ENCODE data around the gene PAPOLA.

Gene PAPOLA

DNA sequence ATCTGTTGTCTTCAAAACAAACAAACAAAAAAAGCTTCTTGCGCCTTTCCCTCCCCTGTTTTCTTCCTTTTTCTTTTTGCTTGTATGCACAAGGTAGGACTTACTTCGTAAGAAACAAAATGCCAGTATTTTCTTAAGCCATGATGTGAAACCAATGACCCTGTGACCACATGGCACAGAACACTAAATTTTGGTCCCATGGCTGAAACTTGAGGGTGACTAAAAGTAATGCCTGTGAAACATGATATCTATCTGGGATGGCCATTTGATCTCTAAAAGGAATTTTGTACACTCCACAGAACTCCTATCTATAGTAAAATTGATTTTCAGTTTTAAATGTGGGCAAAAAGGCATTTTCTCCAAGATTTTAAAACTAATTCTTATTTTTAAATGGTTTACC is 63.6 kb downstream of the PAPOLA start:
- DNase-seq (ENCODE audit: low read depth): no peak

GRCh38 chr14:96567289-96567899 is 65.2 kb downstream of the PAPOLA start:
- DNase-seq (ENCODE audit: low read depth): peak; percentile 45

DNA sequence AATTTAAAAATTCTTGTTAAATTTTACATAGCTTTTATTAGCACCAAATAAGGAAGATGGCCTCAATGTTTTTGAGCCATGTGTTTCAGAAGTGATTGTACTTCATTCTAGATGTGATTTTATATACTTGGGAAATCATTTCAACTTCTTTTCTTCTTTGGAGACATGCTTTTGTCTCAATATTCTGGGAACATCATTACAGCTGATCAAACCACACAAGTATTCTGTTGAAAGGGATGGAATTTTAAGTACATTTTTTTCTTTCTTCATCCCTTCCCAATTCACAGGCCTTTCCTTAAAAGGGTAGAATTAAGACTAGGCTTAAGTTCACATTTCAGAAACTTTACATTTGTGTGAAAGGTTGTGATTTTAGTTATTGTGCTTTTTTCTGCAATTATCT is 66.4 kb downstream of the PAPOLA start:
- no peak for DNase-seq (ENCODE audit: low read depth)

- no peak for DNase-seq (ENCODE audit: low read depth)
These were observed 69.1 kb downstream of the PAPOLA start for GRCh38 chr14:96571311-96571710.

- no peak for DNase-seq (ENCODE audit: low read depth)
These were observed 71.4 kb downstream of the PAPOLA start for GRCh38 chr14:96573473-96574100.

- DNase-seq (ENCODE audit: low read depth): no peak
These were observed 72.0 kb downstream of the PAPOLA start for GRCh38 chr14:96574171-96574632.

DNA sequence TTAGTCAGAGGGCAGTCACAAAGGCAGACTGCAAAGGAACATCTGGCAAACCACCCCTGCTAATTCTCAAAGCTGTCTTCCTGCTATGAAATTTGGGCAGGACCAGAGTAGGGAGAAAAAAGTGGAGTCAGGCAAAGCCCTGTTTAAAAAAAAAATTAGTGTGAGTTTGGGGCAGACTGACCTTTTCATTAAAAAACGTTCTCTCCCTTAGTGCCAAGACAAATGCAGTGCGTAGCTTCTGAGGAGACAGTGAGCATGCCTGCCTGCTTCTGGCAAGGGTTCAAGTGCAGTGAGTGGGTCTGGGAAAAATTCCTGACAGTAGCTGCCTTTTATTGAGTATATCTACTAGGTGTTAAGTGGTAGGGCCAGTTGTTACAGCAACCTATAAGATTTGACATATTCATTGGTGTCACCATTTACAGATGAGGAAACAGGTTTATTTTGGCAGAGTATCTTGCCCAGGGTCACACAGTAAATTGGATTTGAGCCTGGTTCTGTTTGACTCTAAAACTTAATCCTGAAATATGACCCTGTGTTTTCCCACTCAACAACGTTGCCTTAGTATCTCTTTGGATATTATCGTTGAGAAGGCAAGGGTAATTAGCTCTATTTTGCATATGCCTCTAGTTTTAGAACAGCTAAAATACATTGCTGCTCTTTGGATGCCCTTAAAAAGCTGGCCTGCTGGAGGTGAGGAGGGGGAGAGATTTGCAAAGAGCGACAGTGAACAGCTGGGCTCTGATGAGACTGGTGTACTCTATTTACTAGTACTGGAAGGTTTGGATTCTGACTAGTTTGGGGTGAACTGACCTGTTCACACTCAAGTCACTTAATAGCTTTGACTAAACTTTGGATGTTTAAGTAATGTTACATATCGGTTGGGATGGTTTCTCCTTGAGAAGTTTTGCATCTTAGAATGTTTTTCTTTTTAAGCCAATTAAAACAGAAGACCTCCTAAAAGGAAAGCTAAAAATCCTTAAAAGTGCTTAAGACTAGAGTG is 72.8 kb downstream of the PAPOLA start:
- peak; percentile 65 for DNase-seq (ENCODE audit: low read depth)

DNA sequence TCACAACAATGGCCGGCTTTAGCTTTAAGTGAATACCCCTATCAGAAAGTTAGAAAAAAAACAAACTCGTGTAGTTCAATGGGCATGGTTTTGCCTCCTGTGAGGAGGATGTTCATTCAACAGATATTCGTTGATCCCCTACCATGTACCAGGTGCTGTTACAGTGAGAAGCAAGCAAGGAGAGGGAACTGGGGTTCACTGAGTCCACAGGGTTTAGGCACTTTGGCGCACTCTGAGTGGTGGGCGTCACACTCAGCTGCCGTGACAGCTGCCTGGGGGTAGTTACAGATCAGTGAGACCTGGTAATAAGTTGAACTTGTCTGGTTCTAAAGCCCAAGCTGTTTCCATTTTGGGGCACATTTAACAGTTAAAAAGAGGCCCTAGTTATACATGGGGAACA is 74.2 kb downstream of the PAPOLA start:
- no peak for DNase-seq (ENCODE audit: low read depth)

GRCh38 chr14:96576937-96577336 is 74.8 kb downstream of the PAPOLA start:
- no peak for DNase-seq (ENCODE audit: low read depth)

DNA sequence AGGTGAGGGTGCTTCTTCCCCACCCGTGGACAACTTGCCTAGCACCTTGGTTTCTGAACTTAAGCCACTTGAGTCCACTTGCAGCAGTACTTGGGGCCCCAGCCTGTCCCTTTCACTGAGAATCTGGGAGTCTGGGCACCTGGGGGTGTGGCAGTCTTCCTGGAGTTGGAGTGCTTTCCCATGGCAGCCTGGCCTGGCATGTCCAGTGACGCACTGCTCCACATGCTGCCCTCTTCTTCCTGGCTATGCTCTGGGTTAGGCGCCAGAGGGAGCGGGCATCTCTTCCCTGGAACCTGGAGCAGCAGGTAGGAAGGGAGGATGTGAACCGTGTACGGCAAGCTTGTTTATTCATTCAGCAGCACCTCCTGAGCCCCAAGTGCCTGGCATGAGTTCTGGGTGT is 76.4 kb downstream of the PAPOLA start:
- DNase-seq (ENCODE audit: low read depth): no peak

- DNase-seq (ENCODE audit: low read depth): no peak
These were observed 77.2 kb downstream of the PAPOLA start for GRCh38 chr14:96579358-96579757.

DNA sequence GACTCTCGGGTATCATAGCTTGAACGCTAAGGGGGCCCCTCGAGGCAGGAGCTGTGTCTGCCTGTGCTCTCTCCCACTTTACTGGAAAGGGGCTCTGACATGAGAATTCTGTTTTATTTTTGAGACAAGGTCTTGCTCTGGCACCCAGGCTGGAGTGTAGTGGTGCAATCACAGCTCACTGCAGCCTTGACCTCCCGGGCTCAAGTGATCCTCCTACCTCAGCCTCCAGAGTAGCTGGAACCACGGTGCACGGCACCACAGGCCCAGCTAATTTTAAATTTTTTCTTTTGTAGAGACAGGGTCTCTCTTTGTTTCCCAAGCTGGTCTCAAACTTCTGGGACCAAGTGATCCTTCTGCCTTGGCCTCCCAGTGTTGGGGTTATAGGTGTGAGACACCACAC is 77.7 kb downstream of the PAPOLA start:
- DNase-seq (ENCODE audit: low read depth): no peak

GRCh38 chr14:96580566-96580965 is 78.4 kb downstream of the PAPOLA start:
- no peak for DNase-seq (ENCODE audit: low read depth)

- DNase-seq (ENCODE audit: low read depth): no peak
These were observed 78.8 kb downstream of the PAPOLA start for GRCh38 chr14:96581026-96581425.

- no peak for DNase-seq (ENCODE audit: low read depth)
These were observed 79.7 kb downstream of the PAPOLA start for GRCh38 chr14:96581902-96582301.

GRCh38 chr14:96582411-96582961 is 80.3 kb downstream of the PAPOLA start:
- DNase-seq (ENCODE audit: low read depth): no peak

- DNase-seq (ENCODE audit: low read depth): no peak
These were observed 80.8 kb downstream of the PAPOLA start for GRCh38 chr14:96582995-96583394.

GRCh38 chr14:96583569-96584041 is 81.4 kb downstream of the PAPOLA start:
- no peak for DNase-seq (ENCODE audit: low read depth)

DNA sequence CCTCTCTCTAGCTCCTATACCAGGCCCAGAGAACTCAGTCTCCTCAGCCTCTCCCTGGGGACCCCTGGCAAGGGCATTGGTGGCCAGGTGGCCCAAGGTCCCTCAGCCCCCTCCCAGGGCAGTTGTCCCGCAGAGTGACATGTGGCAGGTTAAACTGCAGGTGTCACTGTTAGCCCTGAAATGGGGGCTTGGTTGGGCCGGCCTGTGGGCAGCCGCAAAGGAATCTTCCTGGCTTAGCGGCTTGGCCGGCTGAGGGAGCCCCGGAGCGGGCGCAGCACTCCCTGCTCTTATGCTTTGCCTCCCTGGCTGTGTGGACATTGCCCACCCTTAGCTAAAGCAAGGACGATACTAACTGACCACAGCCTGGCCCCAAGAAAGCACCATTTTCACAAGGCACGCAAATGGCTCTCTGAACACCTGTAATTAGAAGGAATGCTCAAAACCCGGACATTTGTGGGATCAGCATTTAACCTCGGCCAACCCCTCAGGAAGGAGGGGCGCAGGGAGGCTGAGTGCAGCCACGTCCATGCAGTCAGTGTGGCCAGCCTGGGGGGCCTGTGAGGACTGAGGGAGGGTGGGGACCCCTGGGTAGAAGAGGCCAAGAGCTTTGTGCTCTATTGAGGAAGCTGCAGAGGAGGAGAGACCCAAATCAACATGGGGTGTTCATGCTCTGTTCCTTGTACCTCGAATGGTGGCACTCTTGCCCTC is 82.2 kb downstream of the PAPOLA start:
- DNase-seq (ENCODE audit: low read depth): peak; percentile 17

DNA sequence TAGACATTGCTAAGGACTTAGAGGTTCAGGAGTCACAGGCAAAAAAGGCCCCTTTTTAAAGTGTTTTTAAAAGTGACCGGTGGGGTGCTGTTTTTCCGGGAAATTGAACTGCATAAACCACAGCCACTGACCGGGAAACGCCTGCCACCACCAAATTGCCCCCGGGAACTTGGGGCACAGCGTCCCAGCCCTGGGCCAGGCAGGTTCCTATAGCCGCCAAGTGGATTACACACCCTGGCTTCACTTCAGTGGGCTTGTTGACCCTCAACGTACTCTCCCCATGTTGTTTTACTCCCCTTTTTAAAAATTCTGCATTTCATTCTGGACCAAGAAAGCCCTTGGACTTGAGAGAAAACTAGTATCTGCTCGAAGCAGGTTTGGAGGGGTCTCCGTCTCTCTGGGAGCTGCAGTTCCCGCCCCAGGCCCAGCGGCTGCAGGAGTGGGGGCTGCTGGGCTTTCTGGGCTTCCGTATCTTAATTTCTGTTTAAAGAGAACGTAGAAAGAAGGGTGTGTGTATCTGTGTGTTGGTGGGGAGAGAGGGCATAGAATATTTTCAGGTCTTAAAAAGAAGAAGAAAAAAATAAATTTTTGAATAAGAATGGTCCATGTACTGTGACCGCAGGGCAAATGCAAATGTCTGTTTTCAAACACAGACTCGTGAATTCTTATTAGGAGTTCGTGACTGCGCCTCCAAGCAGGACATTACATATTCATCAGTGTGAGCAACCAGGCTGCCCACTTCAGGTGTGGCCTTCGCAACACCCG is 82.9 kb downstream of the PAPOLA start:
- no peak for DNase-seq (ENCODE audit: low read depth)

- DNase-seq (ENCODE audit: low read depth): no peak
These were observed 83.5 kb downstream of the PAPOLA start for GRCh38 chr14:96585672-96586013.
